Hematopoietic multipotent progenitor cell treated with erythropoietin and hydrocortisone succinate and interleukin-3 and kit ligand, for 4 days (in vitro differentiated cells): ENCODE data around the gene OR2T34.
"Not testable (repeated sequence)": the region's sequence is repeated elsewhere in the genome, so short reads cannot be mapped to it uniquely, and the experiment has no call there.

Experiments
- DNase-seq: peaks from one replicate; pipeline ENCODE4 v3.0.0-alpha.2; 2015

The OR2T34 gene, protein sequence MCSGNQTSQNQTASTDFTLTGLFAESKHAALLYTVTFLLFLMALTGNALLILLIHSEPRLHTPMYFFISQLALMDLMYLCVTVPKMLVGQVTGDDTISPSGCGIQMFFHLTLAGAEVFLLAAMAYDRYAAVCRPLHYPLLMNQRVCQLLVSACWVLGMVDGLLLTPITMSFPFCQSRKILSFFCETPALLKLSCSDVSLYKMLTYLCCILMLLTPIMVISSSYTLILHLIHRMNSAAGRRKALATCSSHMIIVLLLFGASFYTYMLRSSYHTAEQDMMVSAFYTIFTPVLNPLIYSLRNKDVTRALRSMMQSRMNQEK

DNA sequence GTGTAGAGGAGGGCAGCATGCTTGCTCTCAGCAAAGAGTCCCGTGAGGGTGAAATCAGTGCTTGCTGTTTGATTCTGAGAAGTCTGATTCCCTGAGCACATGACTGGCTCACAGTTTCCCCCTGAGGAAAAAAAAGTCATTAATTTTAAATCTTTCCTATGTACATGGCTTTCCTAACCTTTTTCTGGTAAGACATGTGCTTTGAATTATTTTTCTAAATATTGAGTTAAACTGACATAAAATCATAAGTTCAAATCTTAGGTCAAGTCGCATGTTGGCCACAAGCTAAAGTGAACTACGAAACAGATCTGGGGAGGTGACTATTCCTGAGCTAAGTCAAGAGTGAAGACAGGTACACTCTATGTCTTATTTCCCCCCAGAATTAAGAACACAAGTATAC lies at the start of gene OR2T34:
Gene OR2T34 (minus strand): TSS at position 101 of the 400 bp plus-strand sequence. CDS start 0 bp downstream, at position 101.
- not testable (repeated sequence) for DNase-seq

DNA sequence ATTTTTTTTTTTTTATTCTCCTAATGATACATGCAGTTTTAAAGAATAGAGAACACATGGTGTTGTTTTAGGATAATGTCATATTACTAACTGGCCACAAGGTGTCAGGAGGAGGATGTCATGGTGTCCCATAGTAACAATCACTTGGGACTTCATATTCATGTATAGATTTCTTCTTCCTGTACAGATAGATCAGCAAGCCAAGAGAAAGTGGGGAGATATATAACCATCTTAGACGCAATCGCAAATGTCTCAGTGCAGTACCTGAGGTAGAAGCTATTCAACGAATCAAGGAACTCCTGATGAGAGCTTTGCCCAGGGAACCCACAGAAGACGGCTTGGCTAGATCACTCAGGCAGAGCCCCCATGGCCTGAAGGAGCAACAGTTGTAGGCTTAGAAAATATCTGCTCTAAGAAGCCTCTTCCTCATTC lies 48.0 kb upstream of the OR2T34 start:
- peak; percentile 61 for DNase-seq

DNA sequence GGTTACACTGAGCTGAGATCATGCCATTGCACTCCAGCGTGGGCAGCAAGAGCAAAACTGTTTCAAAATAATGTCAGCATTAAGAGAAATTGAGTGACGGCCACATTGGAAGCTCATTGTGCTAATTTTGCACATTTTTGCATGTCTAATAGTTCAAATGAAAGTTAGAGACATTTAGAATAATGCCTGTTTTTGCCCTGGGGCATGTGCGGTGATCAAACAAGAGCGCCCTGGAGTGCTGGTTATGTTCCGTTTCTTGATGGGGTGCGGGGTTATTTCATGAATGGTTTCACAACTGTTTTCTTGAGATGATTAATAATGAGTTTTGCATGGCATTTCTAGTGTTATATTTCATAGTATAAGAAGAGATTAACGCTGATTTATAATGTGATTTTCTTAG lies 47.2 kb upstream of the OR2T34 start:
- no peak for DNase-seq

DNA sequence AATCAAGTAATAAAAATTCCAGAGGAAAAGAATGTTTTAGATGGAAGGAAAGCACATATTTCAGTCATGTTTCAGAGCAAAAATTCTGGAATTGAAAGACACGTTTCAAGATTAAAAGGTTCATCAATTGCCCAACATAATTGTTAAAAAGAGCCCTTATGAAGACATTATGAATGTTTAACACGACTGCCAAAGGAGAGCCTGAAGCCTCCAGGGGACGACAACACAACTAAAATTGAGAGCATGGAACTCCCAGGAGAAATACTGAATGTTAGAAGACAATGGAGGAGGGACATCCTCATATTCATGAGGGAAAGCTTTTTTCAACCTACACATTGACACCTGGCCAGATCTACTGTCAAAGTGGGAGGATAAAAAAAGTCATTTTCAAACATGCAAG lies 44.3 kb upstream of the OR2T34 start:
- DNase-seq, result no peak

DNA sequence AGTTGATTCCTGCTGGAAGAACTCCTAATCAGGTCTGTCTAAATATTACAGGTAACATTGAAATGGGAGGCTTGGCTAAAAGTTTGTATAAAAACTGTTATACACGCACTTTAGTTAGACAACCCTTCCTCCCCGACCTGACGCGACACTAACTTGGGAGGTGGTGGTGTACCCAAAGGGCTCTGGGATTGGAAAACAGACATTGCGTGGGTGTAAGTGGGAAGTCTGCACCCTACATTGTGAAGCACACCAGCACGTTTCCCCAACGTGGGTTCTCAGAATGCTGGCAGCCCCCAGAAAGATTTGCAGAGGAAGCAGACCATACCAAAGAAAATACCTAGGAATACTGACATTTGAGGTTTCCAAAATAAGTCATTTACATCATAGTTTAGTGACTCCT lies 43.6 kb upstream of the OR2T34 start:
- no peak for DNase-seq

DNA sequence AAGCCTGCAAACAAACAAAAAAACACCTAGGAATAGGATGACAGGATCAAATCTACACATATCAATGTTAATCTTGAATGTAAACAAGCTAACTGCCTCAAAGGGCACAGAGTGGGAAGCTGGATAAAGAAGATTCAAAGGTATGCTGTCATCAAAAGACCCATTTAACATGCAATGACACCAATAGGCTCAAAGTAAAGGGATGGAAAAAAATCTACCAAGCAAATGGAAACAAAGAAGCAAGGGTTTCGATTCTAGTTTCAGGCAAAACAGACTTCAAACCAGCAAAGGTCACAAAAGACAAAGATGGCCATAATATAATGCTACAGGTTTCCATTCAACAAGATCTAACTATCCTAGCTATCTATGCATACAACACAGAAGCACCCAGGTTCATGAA lies 39.2 kb upstream of the OR2T34 start:
- DNase-seq, result no peak

DNA sequence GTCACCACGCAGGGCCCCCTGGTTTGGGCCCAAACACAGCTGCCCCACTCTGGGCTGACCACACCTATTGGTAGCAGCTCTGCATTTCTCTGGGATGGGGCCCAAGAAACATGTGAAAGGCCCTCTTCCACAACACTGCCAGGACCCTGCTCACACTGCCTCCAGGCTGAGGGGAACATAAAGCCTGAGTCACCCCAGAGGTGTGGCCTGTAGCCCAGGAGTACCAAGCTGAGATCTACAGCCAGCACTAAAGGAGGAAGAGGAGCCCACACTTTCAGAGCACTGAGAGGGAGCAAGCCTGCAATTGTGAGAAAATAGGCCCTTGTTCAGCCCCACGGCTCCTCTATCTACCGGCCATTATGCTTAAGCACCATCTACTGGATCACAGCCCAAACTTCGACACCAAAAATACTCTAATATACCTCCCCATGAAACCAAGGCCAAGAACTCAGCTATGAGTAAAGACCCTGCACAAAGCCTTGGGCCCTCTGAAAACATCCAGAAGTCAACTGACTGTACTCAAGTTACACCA lies 37.4 kb upstream of the OR2T34 start:
- peak; percentile 6 for DNase-seq

DNA sequence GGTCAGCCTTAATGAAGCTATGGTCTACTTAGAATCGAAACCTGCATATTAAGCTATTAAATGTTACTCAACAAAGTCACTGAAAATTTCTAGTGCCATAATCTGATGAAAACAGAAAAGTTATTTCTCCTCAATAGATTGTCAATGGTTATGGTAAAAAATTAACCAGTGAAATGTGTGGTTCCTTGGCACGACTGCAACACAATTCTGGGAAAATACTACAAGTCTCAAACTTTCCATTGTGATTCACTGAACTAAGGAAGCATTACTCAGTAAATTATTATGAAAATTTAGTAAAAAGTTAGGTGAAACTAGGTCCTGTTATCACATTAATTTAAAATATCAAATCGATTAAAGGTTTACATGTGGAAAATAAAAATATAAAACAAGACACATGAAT lies 35.7 kb upstream of the OR2T34 start:
- DNase-seq, result no peak

DNA sequence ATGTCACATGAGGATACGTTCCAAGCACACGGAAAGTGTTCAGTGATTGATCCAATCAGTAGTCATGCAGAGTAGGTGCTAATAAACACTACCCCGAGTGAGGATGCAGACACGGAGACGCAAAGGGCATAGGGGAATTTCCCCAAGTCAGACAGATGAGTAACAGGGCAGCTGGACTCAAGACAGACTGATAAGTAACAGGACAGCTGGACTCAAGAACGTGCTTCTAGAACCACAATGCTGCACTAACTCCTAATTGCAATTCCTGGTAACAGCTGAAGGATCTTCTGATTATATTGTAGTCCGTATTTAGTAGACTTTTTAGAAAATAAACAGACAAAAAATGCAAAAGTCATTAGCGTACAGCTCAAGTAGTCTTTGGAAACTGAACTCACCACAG lies 24.8 kb upstream of the OR2T34 start:
- no peak for DNase-seq

DNA sequence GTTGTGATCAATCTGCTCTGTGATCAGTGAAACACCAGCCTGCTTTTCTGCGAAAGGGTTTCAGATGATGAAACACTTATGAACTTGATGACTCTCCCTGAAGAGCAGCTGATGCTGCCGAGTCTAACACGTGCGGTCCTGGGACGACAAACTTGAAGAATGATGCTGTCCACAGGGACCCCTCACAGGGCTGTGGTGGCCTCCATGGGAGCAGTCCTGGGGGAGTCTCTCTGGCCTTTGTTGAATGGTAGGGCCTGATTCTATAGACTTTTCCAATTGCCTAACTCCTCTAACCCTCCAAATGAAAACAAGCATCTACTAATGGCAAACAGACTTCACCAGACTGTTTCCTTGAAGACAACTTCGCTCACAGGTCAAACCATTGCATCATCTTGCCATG lies 23.0 kb upstream of the OR2T34 start, which contains the start of gene OR2T10:
Gene OR2T10 (minus strand): TSS at position 112 of the 400 bp plus-strand sequence. CDS start 3,932 bp downstream, outside the sequence.
- no peak for DNase-seq

DNA sequence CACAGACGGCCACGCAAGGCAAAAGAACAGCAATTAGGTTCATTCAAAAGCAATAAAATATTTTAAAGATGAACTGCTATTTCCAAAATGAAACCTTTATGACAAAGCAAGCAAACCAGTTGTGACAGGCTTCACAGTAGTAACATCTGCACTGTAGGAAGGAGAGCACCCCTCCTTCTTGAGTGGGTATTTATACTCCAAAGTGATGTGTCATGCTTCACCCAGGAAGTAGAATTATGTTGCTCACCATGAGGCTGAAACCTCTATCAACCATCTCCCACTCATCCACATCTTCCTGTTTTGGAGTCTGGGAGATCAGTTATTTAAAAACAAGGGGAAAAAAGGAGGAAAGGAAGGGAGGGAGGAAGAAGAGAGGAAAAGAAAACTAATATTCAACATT lies 22.1 kb upstream of the OR2T34 start:
- DNase-seq, result peak; percentile 7

DNA sequence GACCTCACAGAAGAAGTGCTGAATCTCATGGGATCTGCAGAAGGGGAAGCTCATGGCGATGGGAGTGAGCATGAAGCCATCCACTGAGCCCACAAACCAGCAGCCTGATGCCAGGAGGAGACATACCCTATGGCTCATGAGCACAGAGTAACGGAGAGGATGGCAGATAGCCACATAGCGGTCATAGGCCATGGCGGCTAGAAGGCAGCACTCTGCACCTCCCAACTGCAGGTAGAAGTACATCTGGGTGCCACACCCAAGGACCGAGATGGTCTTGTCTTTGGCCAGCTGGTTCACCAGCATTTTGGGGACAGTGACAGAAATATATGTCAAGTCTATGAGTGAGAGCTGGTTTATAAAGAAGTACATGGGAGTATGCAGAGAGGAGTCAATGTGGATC lies 18.7 kb upstream of the OR2T34 start:
- no peak for DNase-seq

DNA sequence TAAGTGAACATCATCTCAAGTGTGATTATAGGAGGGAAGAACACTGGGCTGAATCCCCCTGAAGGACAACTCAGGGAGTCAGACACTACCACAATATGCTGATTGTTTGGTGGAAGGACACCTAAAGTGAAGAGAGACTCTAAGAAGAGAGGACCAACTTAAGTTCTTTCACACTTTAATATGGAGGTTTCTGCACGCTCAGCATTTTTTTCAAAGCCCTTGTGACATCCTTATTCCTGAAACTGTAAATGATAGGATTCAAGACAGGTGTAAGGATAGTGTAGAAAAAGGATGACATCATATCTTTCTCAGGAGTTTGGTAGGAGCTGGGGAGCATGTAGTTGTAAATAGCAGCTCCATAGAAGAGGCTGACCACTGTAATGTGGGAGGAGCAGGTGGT lies 18.1 kb upstream of the OR2T34 start:
- DNase-seq, result no peak

DNA sequence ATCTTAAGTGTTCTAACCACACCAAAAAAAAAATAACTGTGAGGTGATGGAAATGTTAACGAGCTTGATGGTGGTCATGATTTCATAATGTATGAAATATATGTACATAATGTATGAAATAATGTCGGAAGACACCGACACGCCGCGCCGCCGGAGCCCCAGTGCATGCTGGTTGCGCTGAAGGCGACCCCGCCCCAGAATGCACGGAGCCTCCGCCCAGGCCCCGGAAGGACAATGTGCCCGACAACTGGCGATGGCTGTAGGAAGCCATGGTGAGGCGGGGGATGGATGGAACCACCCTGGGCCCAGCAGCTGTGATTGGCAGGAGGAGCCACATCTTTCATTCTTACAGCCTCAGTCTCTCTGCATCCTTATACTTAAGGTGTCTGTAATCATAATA lies 15.5 kb upstream of the OR2T34 start:
- DNase-seq, result no peak

DNA sequence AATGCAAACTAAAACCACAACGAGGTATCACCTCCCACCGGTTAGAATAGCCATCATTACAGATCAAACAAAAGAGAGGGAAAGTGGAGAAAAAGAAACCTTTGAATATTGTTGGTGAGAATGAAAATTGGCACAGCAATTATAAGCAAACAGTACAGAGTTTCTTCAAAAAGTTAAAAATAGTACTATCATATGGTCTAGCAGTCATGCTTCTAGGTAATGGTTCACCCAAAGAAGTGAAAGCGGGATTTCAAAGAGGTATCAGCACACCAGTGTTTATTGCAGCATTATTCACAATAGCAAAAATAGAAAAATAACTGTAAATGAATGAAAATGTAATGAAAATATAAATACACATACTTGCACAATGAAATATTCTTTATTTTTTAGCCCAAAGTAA lies 14.8 kb upstream of the OR2T34 start:
- no peak for DNase-seq

DNA sequence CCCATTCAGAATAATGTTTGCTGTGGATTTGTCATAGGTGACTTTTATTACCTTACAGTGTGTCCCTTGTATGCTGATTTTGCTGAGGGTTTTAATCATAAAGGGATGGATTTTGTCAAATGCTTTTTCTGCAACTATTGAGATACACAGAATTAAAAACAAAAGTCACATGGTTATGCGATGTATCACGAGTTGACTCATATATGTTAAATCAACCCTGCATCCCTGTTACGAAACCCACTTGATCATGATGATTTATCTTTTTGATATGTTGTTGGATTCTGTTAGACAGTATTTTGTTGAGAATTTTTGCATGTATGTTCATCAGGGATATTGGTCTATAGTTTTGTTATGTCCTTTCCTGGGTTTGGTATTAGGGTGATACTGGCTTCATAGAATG lies 10.7 kb upstream of the OR2T34 start:
- DNase-seq, result no peak

DNA sequence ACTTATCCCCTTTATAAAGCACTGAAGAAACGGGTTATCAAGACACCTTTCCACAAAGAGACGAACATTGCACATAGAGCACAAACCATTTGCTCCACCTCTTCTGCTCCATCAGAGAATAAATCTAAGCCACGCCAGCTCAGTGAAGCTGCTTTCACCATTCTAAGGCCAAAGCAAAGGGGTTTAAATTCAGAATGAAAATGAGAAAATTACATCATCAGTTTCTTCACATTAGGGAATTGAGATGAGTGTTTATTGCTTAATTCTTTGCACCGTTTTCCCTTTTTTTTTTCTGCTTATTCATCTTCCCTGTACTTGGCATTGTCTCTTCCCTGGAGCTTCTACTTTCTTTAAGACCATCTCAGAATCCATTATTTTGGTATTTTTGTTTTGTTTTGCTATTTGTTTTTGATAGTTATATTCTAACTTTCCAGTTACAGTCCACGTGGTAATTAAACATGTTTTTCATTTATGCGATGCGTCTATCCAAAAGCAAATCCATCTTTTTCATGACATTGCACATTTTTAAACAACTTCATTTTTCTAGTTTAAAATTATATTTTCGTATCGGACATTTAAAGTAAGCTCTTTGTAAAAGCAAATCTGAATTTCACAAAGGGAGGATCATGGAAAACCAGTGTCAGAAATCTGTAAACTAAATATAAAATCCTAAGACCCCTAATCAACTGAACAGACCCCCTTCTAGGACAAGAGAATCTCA lies 1.9 kb upstream of the OR2T34 start:
- DNase-seq, result no peak

DNA sequence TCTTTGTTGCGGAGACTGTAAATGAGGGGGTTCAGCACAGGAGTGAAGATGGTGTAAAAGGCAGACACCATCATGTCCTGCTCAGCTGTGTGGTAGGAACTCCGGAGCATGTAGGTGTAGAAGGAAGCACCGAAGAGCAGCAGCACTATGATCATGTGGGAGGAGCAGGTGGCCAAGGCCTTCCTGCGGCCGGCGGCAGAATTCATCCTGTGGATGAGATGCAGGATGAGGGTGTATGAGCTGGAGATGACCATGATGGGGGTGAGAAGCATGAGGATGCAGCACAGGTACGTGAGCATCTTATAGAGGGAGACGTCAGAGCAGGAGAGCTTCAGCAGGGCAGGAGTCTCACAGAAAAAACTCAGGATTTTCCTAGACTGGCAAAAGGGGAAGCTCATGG lies 701 bp downstream of the OR2T34 start:
- not testable (repeated sequence) for DNase-seq

DNA sequence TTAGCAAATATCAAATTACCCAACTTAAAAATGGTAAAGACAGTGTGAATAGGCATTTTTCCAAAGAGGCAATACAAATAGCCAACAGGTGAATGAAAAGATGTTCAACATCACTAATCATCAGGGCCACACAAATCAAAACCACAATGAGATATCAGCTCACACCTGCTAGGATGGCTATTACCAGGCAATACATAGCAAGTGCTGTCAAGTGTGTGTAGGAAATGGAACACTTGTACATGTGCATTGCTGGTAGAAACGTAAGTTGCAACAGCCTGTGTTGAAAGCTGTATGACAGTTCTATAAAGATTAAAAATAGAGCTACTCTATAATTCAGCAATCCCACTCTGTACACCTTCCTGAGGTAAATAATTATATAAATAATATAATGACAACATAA lies 2.5 kb downstream of the OR2T34 start:
- not testable (repeated sequence) for DNase-seq

DNA sequence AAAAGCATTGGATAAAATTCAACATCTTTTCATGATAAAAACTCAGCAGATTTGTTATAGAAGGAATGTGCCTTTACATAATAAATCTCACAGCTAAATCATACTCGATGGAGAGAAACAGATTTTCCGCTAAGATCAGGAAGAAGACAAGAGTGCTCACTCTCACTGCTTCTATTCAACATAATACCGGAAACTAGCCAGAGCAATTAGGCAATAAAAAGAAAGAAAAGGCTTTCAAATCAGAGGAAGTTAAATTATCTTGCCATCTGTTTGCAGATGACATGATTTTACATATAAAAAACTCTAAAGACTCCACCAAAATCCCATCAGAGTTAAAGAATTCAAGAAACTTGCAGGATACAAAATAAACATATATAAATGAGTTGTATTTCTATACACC lies 3.7 kb downstream of the OR2T34 start:
- peak; percentile 8 for DNase-seq

DNA sequence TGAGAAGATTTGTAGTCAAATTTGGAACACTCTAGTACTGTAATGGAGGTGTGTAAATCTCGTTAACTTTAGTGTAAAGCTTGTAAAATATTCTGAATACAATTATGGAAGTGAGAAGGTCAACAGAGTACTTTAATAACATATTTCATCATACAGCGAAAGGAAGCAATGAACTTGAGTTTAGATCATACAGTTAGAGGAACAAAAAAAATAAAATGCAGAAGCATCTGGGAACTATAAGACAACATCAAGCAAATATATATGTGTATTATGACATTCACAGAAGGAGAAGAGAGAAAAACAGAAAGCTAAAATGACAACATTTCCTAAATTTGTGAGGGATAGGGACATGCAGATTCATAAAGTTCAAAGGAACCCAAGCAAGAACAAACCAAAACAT lies 5.5 kb downstream of the OR2T34 start:
- DNase-seq, result peak; percentile 1

DNA sequence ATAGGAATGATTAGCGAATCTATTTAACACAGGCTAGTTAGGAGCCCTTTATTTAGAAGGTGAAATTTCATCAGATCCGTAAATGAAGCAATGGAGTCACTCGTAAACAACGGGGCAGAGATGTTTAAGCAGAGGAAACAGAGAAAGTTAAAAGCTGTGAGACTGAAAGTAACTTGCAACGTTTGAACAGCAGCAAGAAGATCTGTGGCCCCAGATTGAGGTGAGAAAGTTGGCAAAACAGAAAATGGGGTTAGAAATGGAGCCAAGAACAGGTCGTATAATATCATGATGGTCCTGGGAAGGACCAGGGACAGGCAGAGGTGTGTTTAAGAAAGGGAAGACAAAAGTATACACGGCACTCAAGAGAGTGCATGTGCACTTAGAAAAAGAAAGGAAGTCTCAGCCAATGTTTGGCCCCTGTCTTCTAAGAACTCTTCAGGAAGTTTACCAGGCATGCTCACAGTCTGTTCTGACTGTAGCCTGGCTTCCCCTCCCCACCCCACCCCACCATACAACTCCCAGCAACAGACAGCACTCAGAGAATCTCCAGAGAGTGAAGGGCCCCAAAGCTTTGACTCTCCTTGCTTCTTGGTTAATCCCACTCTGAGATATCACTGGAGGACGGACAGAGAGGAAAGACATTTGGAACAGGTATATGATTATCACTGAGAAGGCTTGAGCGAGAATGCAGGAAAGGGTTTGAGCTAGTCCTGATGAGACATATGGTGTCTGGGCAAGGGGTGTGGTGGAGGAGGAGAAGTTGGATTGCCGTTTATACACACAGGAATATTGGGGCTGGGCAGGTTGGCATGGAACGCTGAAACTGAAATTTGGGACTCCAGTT lies 8.8 kb downstream of the OR2T34 start:
- DNase-seq, result peak; percentile 0

DNA sequence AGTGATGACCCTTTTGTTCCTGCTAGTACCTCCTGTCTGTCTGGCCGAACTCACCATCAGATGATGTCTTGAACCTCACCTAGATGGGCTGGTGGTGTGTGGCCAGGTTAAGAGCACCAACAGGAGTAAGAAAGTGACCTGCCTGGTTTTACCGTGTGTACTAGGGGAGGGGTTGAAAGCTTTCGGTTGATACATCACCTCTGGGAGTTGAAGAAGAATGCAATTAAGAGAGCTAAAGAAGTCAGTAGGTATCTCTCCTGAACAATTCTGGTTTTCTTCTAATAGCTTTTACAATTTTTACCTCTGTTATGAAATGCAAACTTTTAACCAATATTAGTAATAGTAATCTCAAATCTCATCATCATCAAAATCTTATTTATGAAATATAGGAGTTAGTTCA lies 11.9 kb downstream of the OR2T34 start, which contains the start of gene OR2T29:
Gene OR2T29 (minus strand): TSS at position 101 of the 400 bp plus-strand sequence. CDS start 3,281 bp downstream, outside the sequence.
- not testable (repeated sequence) for DNase-seq
